Measurements from ENCODE around the gene PIGH.

Gene PIGH

GRCh38 chr14:67573228-67574010, 26.6 kb downstream of the PIGH start:
- no peak for DNase-seq

- no peak for DNase-seq
These were observed 27.5 kb downstream of the PIGH start for GRCh38 chr14:67572608-67573007.

GRCh38 chr14:67571991-67572323, 28.1 kb downstream of the PIGH start:
- DNase-seq, result no peak

GRCh38 chr14:67571275-67571990, 28.6 kb downstream of the PIGH start:
- DNase-seq, result peak; percentile 23

- DNase-seq, result no peak
These were observed 29.6 kb downstream of the PIGH start for GRCh38 chr14:67570453-67570852.

- DNase-seq, result no peak
These were observed 30.3 kb downstream of the PIGH start for GRCh38 chr14:67569651-67570290.

- DNase-seq, result no peak
These were observed 30.9 kb downstream of the PIGH start for GRCh38 chr14:67569011-67569650.

- no peak for DNase-seq
These were observed 32.4 kb downstream of the PIGH start for GRCh38 chr14:67567654-67568053.

- no peak for DNase-seq
These were observed 33.2 kb downstream of the PIGH start for GRCh38 chr14:67566908-67567307.

GRCh38 chr14:67564236-67564635, 35.8 kb downstream of the PIGH start:
- no peak for DNase-seq

- no peak for DNase-seq
These were observed 37.3 kb downstream of the PIGH start for GRCh38 chr14:67562776-67563150.

GRCh38 chr14:67562025-67562775, 37.9 kb downstream of the PIGH start:
- no peak for DNase-seq

- DNase-seq, result no peak
These were observed 40.4 kb downstream of the PIGH start for GRCh38 chr14:67559639-67560038.

GRCh38 chr14:67557656-67558055, 42.4 kb downstream of the PIGH start:
- no peak for DNase-seq

GRCh38 chr14:67557118-67557517, 43.0 kb downstream of the PIGH start:
- peak; percentile 84 for DNase-seq

- DNase-seq, result no peak
These were observed 43.4 kb downstream of the PIGH start for GRCh38 chr14:67556671-67557070.

GRCh38 chr14:67555518-67556090, 44.5 kb downstream of the PIGH start:
- no peak for DNase-seq

GRCh38 chr14:67554341-67554740, 45.7 kb downstream of the PIGH start:
- DNase-seq, result no peak

- DNase-seq, result no peak
These were observed 46.5 kb downstream of the PIGH start for GRCh38 chr14:67553547-67553946.

GRCh38 chr14:67551940-67552339, 48.1 kb downstream of the PIGH start:
- DNase-seq, result no peak

- DNase-seq, result no peak
These were observed 48.9 kb downstream of the PIGH start for GRCh38 chr14:67551123-67551522.

GRCh38 chr14:67549734-67550133, 50.3 kb downstream of the PIGH start:
- no peak for DNase-seq
